Choroid plexus epithelial cell (primary cell): ENCODE results near the gene ADCK1.

Source experiments
- DNase-seq: peaks from one replicate; pipeline ENCODE4 v3.0.0-alpha.2; 2010; ENCODE audit warnings: low read depth
- H3K4me3 ChIP-seq: 2 replicates; pipeline ENCODE4 v1.5.1; 2011; ENCODE audit warnings: low read depth, mild to moderate bottlenecking, control low read depth, low read length, moderate library complexity
- TF ChIP-seq, protein P1 (sequence below): conservative IDR thresholded peaks from 2 replicates; pipeline ENCODE4 v1.5.1; 2011; ENCODE audit warnings: low read depth, mild to moderate bottlenecking, control low read depth, inconsistent platforms, low read length, moderate library complexity

The ADCK1 gene

DNA sequence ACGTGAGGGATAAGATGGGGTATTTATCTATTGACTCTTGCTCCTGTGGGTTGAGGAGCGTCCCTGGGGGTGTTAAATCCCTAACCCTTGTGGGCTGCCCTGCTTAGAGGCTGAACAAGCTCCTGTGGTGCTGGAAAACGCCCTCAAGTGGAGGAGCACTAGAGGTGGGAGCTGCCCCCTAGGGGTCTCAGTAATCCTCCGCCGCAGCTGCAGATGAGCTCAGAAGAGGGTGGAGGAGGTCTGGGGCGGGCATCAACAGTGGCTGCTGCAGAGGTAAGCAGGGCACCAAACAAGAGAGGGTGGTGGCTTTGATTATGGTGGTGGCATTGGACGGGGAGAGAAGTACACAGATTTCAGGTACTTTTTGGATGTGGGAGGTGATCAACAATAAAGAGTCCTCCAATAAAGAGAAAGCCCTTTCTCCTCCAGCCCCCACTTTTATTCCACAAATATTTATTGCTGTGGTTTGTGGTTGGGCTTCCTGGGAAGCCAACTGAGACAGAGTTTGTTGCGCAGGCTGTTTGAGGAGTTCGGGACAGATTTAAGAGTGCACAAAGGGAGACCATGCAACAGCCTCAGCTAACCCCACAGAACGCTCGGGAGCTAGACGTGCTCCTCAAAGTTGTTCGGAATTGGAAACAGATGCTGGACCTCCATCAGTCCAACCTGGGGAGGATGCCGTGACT lies 179.9 kb downstream of the ADCK1 start:
- TF ChIP-seq, protein P1, sequence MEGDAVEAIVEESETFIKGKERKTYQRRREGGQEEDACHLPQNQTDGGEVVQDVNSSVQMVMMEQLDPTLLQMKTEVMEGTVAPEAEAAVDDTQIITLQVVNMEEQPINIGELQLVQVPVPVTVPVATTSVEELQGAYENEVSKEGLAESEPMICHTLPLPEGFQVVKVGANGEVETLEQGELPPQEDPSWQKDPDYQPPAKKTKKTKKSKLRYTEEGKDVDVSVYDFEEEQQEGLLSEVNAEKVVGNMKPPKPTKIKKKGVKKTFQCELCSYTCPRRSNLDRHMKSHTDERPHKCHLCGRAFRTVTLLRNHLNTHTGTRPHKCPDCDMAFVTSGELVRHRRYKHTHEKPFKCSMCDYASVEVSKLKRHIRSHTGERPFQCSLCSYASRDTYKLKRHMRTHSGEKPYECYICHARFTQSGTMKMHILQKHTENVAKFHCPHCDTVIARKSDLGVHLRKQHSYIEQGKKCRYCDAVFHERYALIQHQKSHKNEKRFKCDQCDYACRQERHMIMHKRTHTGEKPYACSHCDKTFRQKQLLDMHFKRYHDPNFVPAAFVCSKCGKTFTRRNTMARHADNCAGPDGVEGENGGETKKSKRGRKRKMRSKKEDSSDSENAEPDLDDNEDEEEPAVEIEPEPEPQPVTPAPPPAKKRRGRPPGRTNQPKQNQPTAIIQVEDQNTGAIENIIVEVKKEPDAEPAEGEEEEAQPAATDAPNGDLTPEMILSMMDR = peak; percentile 16
- no peak for DNase-seq
- no peak overlapping the region for H3K4me3 ChIP-seq

DNA sequence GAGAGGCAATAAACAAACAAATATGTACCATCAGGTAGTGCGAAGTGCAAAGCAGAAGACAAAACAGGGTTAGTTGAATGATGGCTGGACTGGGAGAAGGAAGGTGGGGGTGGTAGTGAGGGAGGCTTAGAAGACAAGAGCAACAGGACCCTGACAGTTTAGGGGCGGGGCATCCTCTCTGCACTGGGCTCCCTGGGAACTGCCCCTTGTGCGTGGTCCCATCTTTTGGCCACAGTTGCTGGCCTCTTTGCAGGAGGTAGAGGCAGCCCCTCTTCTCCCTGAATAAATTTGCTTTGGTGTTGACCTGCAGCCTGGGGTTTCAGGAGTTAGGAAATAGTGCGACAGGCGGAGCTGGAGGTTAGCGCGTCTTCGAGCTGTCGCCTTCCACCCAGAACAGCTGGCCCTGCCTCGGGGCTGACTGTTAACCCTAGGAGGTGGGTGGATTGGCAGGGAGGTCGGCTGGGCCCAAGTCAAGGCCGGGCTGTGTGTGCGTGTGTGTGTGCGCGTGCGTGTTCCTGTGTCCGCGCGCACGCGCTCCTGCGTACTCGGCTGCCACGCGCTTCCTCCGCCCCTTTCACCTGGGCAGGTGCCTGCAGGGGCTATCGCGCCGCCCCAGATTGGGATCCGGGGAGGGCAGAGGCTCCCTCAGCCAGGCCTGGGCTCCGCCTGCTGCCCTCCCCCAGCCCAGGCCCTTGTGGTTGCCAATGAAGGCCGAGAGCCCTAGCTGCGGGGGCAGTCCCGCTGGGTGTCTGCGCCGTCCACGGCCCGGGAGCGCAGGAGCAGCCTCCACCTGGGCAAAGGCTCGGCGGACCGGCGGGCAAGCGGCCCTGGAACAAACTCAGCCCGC lies 180.8 kb downstream of the ADCK1 start:
- TF ChIP-seq, protein P1 = no peak
- peak overlapping the region; percentile 34 for H3K4me3 ChIP-seq
- DNase-seq = no peak
